ENCODE measurements around the gene EMCN. TPM values are rescaled to one million over a fixed set of nuclear protein-coding genes. Genes with fewer than 3 reads are reported as not detected.
"Not testable (repeated sequence)": the region's sequence is repeated elsewhere in the genome, so short reads cannot be mapped to it uniquely, and the experiment has no call there.

EMCN gene
- 4.2 TPM for total RNA-seq

GRCh38 chr4:100517864-100518341 is at the start of gene EMCN:
TSS of gene EMCN (minus strand) at chr4:100518022. CDS start at chr4:100517914, 108 bp downstream.
- DNase-seq, result no peak

- no peak for DNase-seq
These were observed 48.6 kb upstream of the EMCN start for GRCh38 chr4:100566396-100566795.

- no peak for DNase-seq
These were observed 39.5 kb upstream of the EMCN start for GRCh38 chr4:100557306-100557705.

- no peak for DNase-seq
These were observed 38.0 kb upstream of the EMCN start for GRCh38 chr4:100555611-100556337.

GRCh38 chr4:100548200-100548560 is 30.4 kb upstream of the EMCN start:
- DNase-seq, result no peak

- DNase-seq, result no peak
These were observed 29.8 kb upstream of the EMCN start for GRCh38 chr4:100547541-100548199.

- no peak for DNase-seq
These were observed 27.6 kb upstream of the EMCN start for GRCh38 chr4:100545427-100545826.

GRCh38 chr4:100540131-100540530 is 22.3 kb upstream of the EMCN start:
- no peak for DNase-seq

GRCh38 chr4:100539706-100540105 is 21.9 kb upstream of the EMCN start:
- DNase-seq, result no peak

GRCh38 chr4:100533741-100534140 is 15.9 kb upstream of the EMCN start:
- no peak for DNase-seq

- DNase-seq, result not testable (repeated sequence)
These were observed 12.3 kb upstream of the EMCN start for GRCh38 chr4:100530161-100530560.

GRCh38 chr4:100525686-100526085 is 7.9 kb upstream of the EMCN start:
- no peak for DNase-seq

- no peak for DNase-seq
These were observed 1.4 kb upstream of the EMCN start for GRCh38 chr4:100519205-100519604.

GRCh38 chr4:100516225-100516624 is 1.6 kb downstream of the EMCN start:
- no peak for DNase-seq

GRCh38 chr4:100511896-100512295 is 5.9 kb downstream of the EMCN start:
- no peak for DNase-seq

- DNase-seq, result no peak
These were observed 7.3 kb downstream of the EMCN start for GRCh38 chr4:100510551-100510950.

GRCh38 chr4:100509386-100509785 is 8.4 kb downstream of the EMCN start:
- DNase-seq, result no peak

GRCh38 chr4:100508691-100509090 is 9.1 kb downstream of the EMCN start:
- no peak for DNase-seq

- DNase-seq, result no peak
These were observed 13.5 kb downstream of the EMCN start for GRCh38 chr4:100504086-100504874.

GRCh38 chr4:100497791-100498190 is 20.0 kb downstream of the EMCN start:
- DNase-seq, result no peak

- no peak for DNase-seq
These were observed 22.7 kb downstream of the EMCN start for GRCh38 chr4:100495074-100495473.

GRCh38 chr4:100494166-100494565 is 23.7 kb downstream of the EMCN start:
- no peak for DNase-seq

GRCh38 chr4:100493756-100494155 is 24.1 kb downstream of the EMCN start:
- DNase-seq, result no peak
